ENCODE results near the gene IFNA4. TPM values are rescaled to one million over a fixed set of nuclear protein-coding genes. Genes with fewer than 3 reads are reported as not detected.
"Not testable (repeated sequence)": the region's sequence is repeated elsewhere in the genome, so short reads cannot be mapped to it uniquely, and the experiment has no call there.

Gene IFNA4
- total RNA-seq, 1 donor from 2014 or later = not detected

- DNase-seq (ENCODE audit: extremely low spot score, unreplicated experiment); H3K4me3 Mint-ChIP-seq; H3K27ac Mint-ChIP-seq; H3K9me3 Mint-ChIP-seq; H3K4me1 Mint-ChIP-seq (ENCODE audit: unreplicated experiment); H3K36me3 Mint-ChIP-seq: not testable (repeated sequence)
- peak; percentile 57 for TF ChIP-seq CTCF (conservative IDR thresholded peaks at IDR 0.05)
- H3K27me3 Mint-ChIP-seq = peaks cover 11% of the 10 kb centered on the region
Observed at GRCh38 chr9:21213411-21214326, 26.3 kb upstream of the IFNA4 start.

GRCh38 chr9:21212160-21212559 lies 24.8 kb upstream of the IFNA4 start:
- not testable (repeated sequence) for H3K27ac Mint-ChIP-seq; H3K4me1 Mint-ChIP-seq (ENCODE audit: unreplicated experiment); H3K9me3 Mint-ChIP-seq; H3K4me3 Mint-ChIP-seq; H3K36me3 Mint-ChIP-seq
- DNase-seq (ENCODE audit: extremely low spot score, unreplicated experiment) = peak; percentile 62
- peaks cover 11% of the 10 kb centered on the region for H3K27me3 Mint-ChIP-seq

GRCh38 chr9:21210782-21211181 lies 23.4 kb upstream of the IFNA4 start:
- not testable (repeated sequence) for H3K4me3 Mint-ChIP-seq; H3K36me3 Mint-ChIP-seq; H3K27ac Mint-ChIP-seq; DNase-seq (ENCODE audit: extremely low spot score, unreplicated experiment); H3K27me3 Mint-ChIP-seq; H3K9me3 Mint-ChIP-seq; H3K4me1 Mint-ChIP-seq (ENCODE audit: unreplicated experiment)

- H3K27me3 Mint-ChIP-seq = peaks cover 3% of the 10 kb centered on the region
- no peak for TF ChIP-seq CTCF (conservative IDR thresholded peaks at IDR 0.05)
- no peak for DNase-seq (ENCODE audit: extremely low spot score, unreplicated experiment)
- H3K4me3 Mint-ChIP-seq = no peak overlapping the region
- H3K27ac Mint-ChIP-seq = no peak overlapping the region
- H3K4me1 Mint-ChIP-seq (ENCODE audit: unreplicated experiment) = no peaks in the 10 kb centered on the region
- H3K36me3 Mint-ChIP-seq = no peaks in the 10 kb centered on the region
- H3K9me3 Mint-ChIP-seq = no peaks in the 10 kb centered on the region
Observed at GRCh38 chr9:21210311-21210710, 22.9 kb upstream of the IFNA4 start.

GRCh38 chr9:21207043-21207442 lies 19.7 kb upstream of the IFNA4 start, which contains the start of gene IFNA10:
IFNA10 (minus strand) TSS chr9:21207143; CDS start chr9:21207097, 46 bp downstream.
- not testable (repeated sequence) for H3K27ac Mint-ChIP-seq; H3K36me3 Mint-ChIP-seq; DNase-seq (ENCODE audit: extremely low spot score, unreplicated experiment); H3K4me1 Mint-ChIP-seq (ENCODE audit: unreplicated experiment); H3K9me3 Mint-ChIP-seq; H3K4me3 Mint-ChIP-seq; H3K27me3 Mint-ChIP-seq

- Mint-ChIP-seq H3K36me3 (no peaks in the 10 kb centered on the region), H3K4me3 (no peak overlapping the region), H3K9me3 (no peaks in the 10 kb centered on the region), H3K4me1 (ENCODE audit: unreplicated experiment) (no peaks in the 10 kb centered on the region), H3K27me3 (peaks cover 11% of the 10 kb centered on the region), H3K27ac (no peak overlapping the region)
- TF ChIP-seq CTCF (conservative IDR thresholded peaks at IDR 0.05) = no peak
- no peak for DNase-seq (ENCODE audit: extremely low spot score, unreplicated experiment)
Observed at GRCh38 chr9:21205204-21205603, 17.8 kb upstream of the IFNA4 start.

- H3K4me3 Mint-ChIP-seq; H3K4me1 Mint-ChIP-seq (ENCODE audit: unreplicated experiment); H3K27ac Mint-ChIP-seq; DNase-seq (ENCODE audit: extremely low spot score, unreplicated experiment); H3K9me3 Mint-ChIP-seq; H3K36me3 Mint-ChIP-seq: not testable (repeated sequence)
- H3K27me3 Mint-ChIP-seq = peaks cover 11% of the 10 kb centered on the region
Observed at GRCh38 chr9:21202105-21202504, 14.7 kb upstream of the IFNA4 start, which contains the start of gene IFNA7. IFNA7 (minus strand) TSS chr9:21202205; CDS start chr9:21202165, 40 bp downstream.

All from type B pancreatic cell (in vitro differentiated cells).